HL-60 (cell line): ENCODE results near the gene AP1S3.

Experiments used
- GABPA ChIP-seq: IDR thresholded peaks from 2 replicates; pipeline ENCODE4 v1.6.1; 2012; ENCODE audit warnings: low read depth
- POLR2AphosphoS5 ChIP-seq: IDR thresholded peaks from 2 replicates; pipeline ENCODE4 v1.6.1; 2012; ENCODE audit warnings: low read depth
- REST ChIP-seq: IDR thresholded peaks from 2 replicates; pipeline ENCODE4 v1.6.1; 2012; ENCODE audit warnings: low read depth; ENCODE audit not compliant: insufficient replicate concordance
- TF ChIP-seq, protein P1 (sequence below): IDR thresholded peaks from one replicate; pipeline ENCODE4 v1.5.1; 2011; ENCODE audit warnings: low read length, control low read depth, inconsistent platforms; ENCODE audit not compliant: insufficient read depth

- TF ChIP-seq, protein P1, sequence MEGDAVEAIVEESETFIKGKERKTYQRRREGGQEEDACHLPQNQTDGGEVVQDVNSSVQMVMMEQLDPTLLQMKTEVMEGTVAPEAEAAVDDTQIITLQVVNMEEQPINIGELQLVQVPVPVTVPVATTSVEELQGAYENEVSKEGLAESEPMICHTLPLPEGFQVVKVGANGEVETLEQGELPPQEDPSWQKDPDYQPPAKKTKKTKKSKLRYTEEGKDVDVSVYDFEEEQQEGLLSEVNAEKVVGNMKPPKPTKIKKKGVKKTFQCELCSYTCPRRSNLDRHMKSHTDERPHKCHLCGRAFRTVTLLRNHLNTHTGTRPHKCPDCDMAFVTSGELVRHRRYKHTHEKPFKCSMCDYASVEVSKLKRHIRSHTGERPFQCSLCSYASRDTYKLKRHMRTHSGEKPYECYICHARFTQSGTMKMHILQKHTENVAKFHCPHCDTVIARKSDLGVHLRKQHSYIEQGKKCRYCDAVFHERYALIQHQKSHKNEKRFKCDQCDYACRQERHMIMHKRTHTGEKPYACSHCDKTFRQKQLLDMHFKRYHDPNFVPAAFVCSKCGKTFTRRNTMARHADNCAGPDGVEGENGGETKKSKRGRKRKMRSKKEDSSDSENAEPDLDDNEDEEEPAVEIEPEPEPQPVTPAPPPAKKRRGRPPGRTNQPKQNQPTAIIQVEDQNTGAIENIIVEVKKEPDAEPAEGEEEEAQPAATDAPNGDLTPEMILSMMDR: no peak
- no peak for TF ChIP-seq GABPA
- TF ChIP-seq REST: no peak
- no peak for TF ChIP-seq POLR2AphosphoS5
Observed at GRCh38 chr2:223759569-223760430, 77.6 kb downstream of the AP1S3 start.
